HEK293T (cell line): Measurements from ENCODE around the gene TMEM178A.

Source experiments
- FOXA1 ChIP-seq: fragments of 450-650 bp; IDR thresholded peaks from 2 replicates; pipeline ENCODE4 v1.6.1; 2016; ENCODE audit warnings: mild to moderate bottlenecking
- FOXM1 ChIP-seq: fragments of 450-650 bp; IDR thresholded peaks from 2 replicates; pipeline ENCODE4 v1.6.1; 2017; ENCODE audit warnings: mild to moderate bottlenecking, borderline replicate concordance
- HDGF ChIP-seq: fragments of 450-650 bp; IDR thresholded peaks from 2 replicates; pipeline ENCODE4 v1.6.1; 2017; ENCODE audit warnings: antibody characterized with exemption, borderline replicate concordance
- L3MBTL2 ChIP-seq: fragments of 450-650 bp; conservative IDR thresholded peaks from 2 replicates; pipeline ENCODE4 v1.6.1; 2016; ENCODE audit warnings: mild to moderate bottlenecking
- SP1 ChIP-seq: fragments of 450-650 bp; IDR thresholded peaks from 2 replicates; pipeline ENCODE4 v1.6.1; 2017

DNA sequence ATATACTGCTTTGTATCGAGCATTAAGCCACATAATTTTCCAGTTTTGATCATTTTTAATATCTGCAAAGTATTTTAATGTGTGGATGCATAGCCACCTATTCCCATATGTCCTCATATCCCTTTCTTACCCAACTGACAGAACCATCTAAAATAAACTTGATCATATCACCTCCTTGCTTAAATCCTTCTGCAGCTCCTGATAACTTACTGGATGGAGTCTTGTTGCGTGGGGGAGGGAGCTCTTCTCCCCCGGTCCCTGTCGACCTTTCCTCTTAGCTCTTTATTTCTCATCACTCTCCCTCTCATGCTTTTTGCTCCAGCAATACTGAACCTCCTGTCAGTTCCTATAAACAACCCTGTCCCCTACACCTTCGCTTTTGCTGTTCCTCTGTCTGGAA, 18.7 kb downstream of the TMEM178A start:
- TF ChIP-seq HDGF (no peak), FOXA1 (no peak), L3MBTL2 (no peak), FOXM1 (no peak), SP1 (no peak)
